Measurements from ENCODE around the gene SLC25A5. TPM values are rescaled to one million over a fixed set of nuclear protein-coding genes. Genes with fewer than 3 reads are reported as not detected.

SLC25A5 gene
- total and polyA plus RNA-seq, 8 donors: 186 to 392 (median 205) TPM

- H3K4me3 ChIP-seq: no peak overlapping the region
- no peaks in the 10 kb centered on the region for H3K36me3 ChIP-seq
- intact Hi-C loops (cut with DNase I): no loop called here
- TF ChIP-seq, protein P1, sequence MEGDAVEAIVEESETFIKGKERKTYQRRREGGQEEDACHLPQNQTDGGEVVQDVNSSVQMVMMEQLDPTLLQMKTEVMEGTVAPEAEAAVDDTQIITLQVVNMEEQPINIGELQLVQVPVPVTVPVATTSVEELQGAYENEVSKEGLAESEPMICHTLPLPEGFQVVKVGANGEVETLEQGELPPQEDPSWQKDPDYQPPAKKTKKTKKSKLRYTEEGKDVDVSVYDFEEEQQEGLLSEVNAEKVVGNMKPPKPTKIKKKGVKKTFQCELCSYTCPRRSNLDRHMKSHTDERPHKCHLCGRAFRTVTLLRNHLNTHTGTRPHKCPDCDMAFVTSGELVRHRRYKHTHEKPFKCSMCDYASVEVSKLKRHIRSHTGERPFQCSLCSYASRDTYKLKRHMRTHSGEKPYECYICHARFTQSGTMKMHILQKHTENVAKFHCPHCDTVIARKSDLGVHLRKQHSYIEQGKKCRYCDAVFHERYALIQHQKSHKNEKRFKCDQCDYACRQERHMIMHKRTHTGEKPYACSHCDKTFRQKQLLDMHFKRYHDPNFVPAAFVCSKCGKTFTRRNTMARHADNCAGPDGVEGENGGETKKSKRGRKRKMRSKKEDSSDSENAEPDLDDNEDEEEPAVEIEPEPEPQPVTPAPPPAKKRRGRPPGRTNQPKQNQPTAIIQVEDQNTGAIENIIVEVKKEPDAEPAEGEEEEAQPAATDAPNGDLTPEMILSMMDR (IDR thresholded peaks at IDR 0.05): no peak
- H3K27ac ChIP-seq: no peak overlapping the region
- DNase-seq: no peak
- H3K9me3 ChIP-seq: no peaks in the 10 kb centered on the region
- no peaks in the 10 kb centered on the region for H3K27me3 ChIP-seq
- no peak for ATAC-seq
- peaks cover 0 to 8% of the 10 kb centered on the region in 2 donors for H3K4me1 ChIP-seq
These were observed 37.7 kb downstream of the SLC25A5 start for GRCh38 chrX:119505945-119506344.

GRCh38 chrX:119507206-119507605, 39.0 kb downstream of the SLC25A5 start:
- Histone ChIP-seq H3K4me1 (peaks cover 0 to 8% of the 10 kb centered on the region in 2 donors), H3K27me3 (no peaks in the 10 kb centered on the region), H3K27ac (no peak overlapping the region), H3K36me3 (no peaks in the 10 kb centered on the region), H3K9me3 (no peaks in the 10 kb centered on the region), H3K4me3 (no peak overlapping the region)
- intact Hi-C loops (cut with DNase I): no loop called here
- TF ChIP-seq, protein P1 (IDR thresholded peaks at IDR 0.05): no peak
- ATAC-seq: no peak
- no peak for DNase-seq

- H3K27ac ChIP-seq: no peak overlapping the region
- no peaks in the 10 kb centered on the region for H3K4me1 ChIP-seq
- H3K4me3 ChIP-seq: no peak overlapping the region
- intact Hi-C loops (cut with DNase I): no loop called here
- H3K9me3 ChIP-seq: no peaks in the 10 kb centered on the region
- TF ChIP-seq, protein P1 (IDR thresholded peaks at IDR 0.05): peak; percentile 44 to 49
- ATAC-seq: peak; percentile 99
- H3K27me3 ChIP-seq: no peaks in the 10 kb centered on the region
- peak in 3 of 4 donors; percentile 15 to 68 (median 60) for DNase-seq
- no peaks in the 10 kb centered on the region for H3K36me3 ChIP-seq
These were observed 44.0 kb downstream of the SLC25A5 start for GRCh38 chrX:119512146-119512800.

GRCh38 chrX:119516157-119516702, 48.0 kb downstream of the SLC25A5 start:
- Histone ChIP-seq H3K4me1 (no peaks in the 10 kb centered on the region), H3K27me3 (no peaks in the 10 kb centered on the region), H3K9me3 (no peaks in the 10 kb centered on the region), H3K4me3 (no peak overlapping the region), H3K27ac (no peak overlapping the region), H3K36me3 (no peaks in the 10 kb centered on the region)
- intact Hi-C loops (cut with DNase I): no loop called here
- peak in 2 of 4 donors; percentile 46 to 56 for DNase-seq
- ATAC-seq: peak; percentile 89
- TF ChIP-seq, protein P1 (IDR thresholded peaks at IDR 0.05): peak; percentile 64 to 71

DNA sequence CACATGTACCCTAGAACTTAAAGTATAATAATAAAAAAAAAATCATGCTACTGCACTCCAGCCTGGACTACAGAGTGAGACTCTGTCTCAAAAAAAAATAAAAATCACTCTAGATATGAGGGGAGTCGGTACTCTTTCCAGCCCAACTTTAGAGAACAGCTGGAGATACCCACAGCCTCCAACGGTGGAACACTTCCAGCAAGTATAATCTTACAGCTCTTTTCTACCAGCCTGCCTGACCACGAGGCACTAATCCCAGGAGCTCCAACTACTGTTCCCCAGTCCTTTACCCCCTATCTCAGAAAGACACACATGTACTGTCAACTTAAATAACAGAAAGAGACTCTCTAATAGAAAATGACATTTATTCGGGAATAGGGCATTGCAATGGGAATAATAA, 50.1 kb downstream of the SLC25A5 start:
- DNase-seq (no peak), ATAC-seq (no peak)
- Histone ChIP-seq H3K4me3 (no peak overlapping the region), H3K9me3 (no peaks in the 10 kb centered on the region), H3K36me3 (no peaks in the 10 kb centered on the region), H3K27ac (no peak overlapping the region), H3K4me1 (no peaks in the 10 kb centered on the region), H3K27me3 (no peaks in the 10 kb centered on the region)
- TF ChIP-seq, protein P1 (IDR thresholded peaks at IDR 0.05): no peak
- intact Hi-C loops (cut with DNase I): no loop called here

Other genes with a start within 250 kb of the SLC25A5 start
- 10 to 100 TPM; 91.9 to 96.6 TPM for gene PGRMC1, start 232.2 kb upstream of the SLC25A5 start, total RNA-seq
- gene PGRMC1, start 232.2 kb upstream of the SLC25A5 start, polyA plus RNA-seq (ENCODE audit: insufficient read length in 6 of 6): 100 to 1,000 TPM; 136 to 158 (median 145) TPM
- gene SLC25A43, start 69.1 kb upstream of the SLC25A5 start, total RNA-seq: 10 to 100 TPM; 16.6 to 18.7 TPM
- gene SLC25A43, start 69.1 kb upstream of the SLC25A5 start, polyA plus RNA-seq (ENCODE audit: insufficient read length in 6 of 6): 1 to 10 TPM; 5.2 to 10.0 (median 8.2) TPM
- 10 to 100 TPM; 19.5 to 21.2 TPM for gene STEEP1, start 97.0 kb downstream of the SLC25A5 start, total RNA-seq
- 10 to 100 TPM; 27.0 to 35.6 (median 32.1) TPM for gene STEEP1, start 97.0 kb downstream of the SLC25A5 start, polyA plus RNA-seq (ENCODE audit: insufficient read length in 6 of 6)
- 10 to 100 TPM; 60.4 to 73.2 TPM for gene UBE2A, start 106.1 kb downstream of the SLC25A5 start, total RNA-seq
- gene UBE2A, start 106.1 kb downstream of the SLC25A5 start, polyA plus RNA-seq (ENCODE audit: insufficient read length in 6 of 6): 100 to 1,000 TPM in 1 of 6 donors, 10 to 100 TPM in 5; 89.5 to 100 (median 92.7) TPM
- gene NKRF, start 138.0 kb downstream of the SLC25A5 start, total RNA-seq: 1 to 10 TPM; 7.0 to 8.8 TPM
- gene NKRF, start 138.0 kb downstream of the SLC25A5 start, polyA plus RNA-seq (ENCODE audit: insufficient read length in 6 of 6): 10 to 100 TPM; 11.9 to 15.1 (median 12.9) TPM
- gene SEPTIN6, start 224.7 kb downstream of the SLC25A5 start, total RNA-seq: 10 to 100 TPM; 19.1 to 20.3 TPM
- gene SEPTIN6, start 224.7 kb downstream of the SLC25A5 start, polyA plus RNA-seq (ENCODE audit: insufficient read length in 6 of 6): 10 to 100 TPM; 28.8 to 43.1 (median 36.1) TPM